IPS-15b (cell line): ENCODE results near the gene TBC1D2B.

Source experiments
- H3K27me3 ChIP-seq: one replicate; pipeline ENCODE4 v1.6.1; 2013; ENCODE audit warnings: low read length; ENCODE audit not compliant: control insufficient read depth, insufficient read depth
- H3K36me3 ChIP-seq: one replicate; pipeline ENCODE4 v1.6.1; 2013; ENCODE audit warnings: low read length; ENCODE audit not compliant: control insufficient read depth, insufficient read depth
- H3K4me1 ChIP-seq: one replicate; pipeline ENCODE4 v1.6.1; 2013; ENCODE audit warnings: mild to moderate bottlenecking, low read length; ENCODE audit not compliant: control insufficient read depth, insufficient read depth
- H3K4me3 ChIP-seq: one replicate; pipeline ENCODE4 v1.5.1; 2013; ENCODE audit warnings: low read depth, low read length
- H3K9ac ChIP-seq: one replicate; pipeline ENCODE4 v1.6.1; 2013; ENCODE audit warnings: low read depth, mild to moderate bottlenecking, low read length
- H3K9me3 ChIP-seq: one replicate; pipeline ENCODE4 v1.6.1; 2013; ENCODE audit warnings: mild to moderate bottlenecking, low read length; ENCODE audit not compliant: control insufficient read depth, insufficient read depth

TBC1D2B gene

GRCh38 chr15:78047761-78048627 lies 29.5 kb downstream of the TBC1D2B start:
- Histone ChIP-seq H3K27me3 (no peaks in the 10 kb centered on the region), H3K4me3 (no peak overlapping the region), H3K9me3 (no peaks in the 10 kb centered on the region), H3K4me1 (no peaks in the 10 kb centered on the region), H3K9ac (no peak overlapping the region), H3K36me3 (no peaks in the 10 kb centered on the region)

- Histone ChIP-seq H3K36me3 (no peaks in the 10 kb centered on the region), H3K9me3 (no peaks in the 10 kb centered on the region), H3K4me1 (no peaks in the 10 kb centered on the region), H3K9ac (no peak overlapping the region), H3K4me3 (no peak overlapping the region), H3K27me3 (no peaks in the 10 kb centered on the region)
Observed at GRCh38 chr15:78046796-78047341, 30.6 kb downstream of the TBC1D2B start.

- Histone ChIP-seq H3K27me3 (no peaks in the 10 kb centered on the region), H3K9ac (no peak overlapping the region), H3K36me3 (no peaks in the 10 kb centered on the region), H3K4me3 (no peak overlapping the region), H3K9me3 (no peaks in the 10 kb centered on the region), H3K4me1 (no peaks in the 10 kb centered on the region)
Observed at GRCh38 chr15:78045189-78045588, 32.3 kb downstream of the TBC1D2B start.

- H3K36me3 ChIP-seq: no peaks in the 10 kb centered on the region
- no peaks in the 10 kb centered on the region for H3K4me1 ChIP-seq
- no peaks in the 10 kb centered on the region for H3K9me3 ChIP-seq
- H3K4me3 ChIP-seq: no peak overlapping the region
- no peak overlapping the region for H3K9ac ChIP-seq
- no peaks in the 10 kb centered on the region for H3K27me3 ChIP-seq
Observed at GRCh38 chr15:78044407-78045155, 32.9 kb downstream of the TBC1D2B start.

- no peaks in the 10 kb centered on the region for H3K36me3 ChIP-seq
- H3K4me3 ChIP-seq: no peak overlapping the region
- no peaks in the 10 kb centered on the region for H3K27me3 ChIP-seq
- H3K9ac ChIP-seq: no peak overlapping the region
- H3K4me1 ChIP-seq: no peaks in the 10 kb centered on the region
- no peaks in the 10 kb centered on the region for H3K9me3 ChIP-seq
Observed at GRCh38 chr15:78041946-78042345, 35.6 kb downstream of the TBC1D2B start.

GRCh38 chr15:78040653-78041244 lies 36.8 kb downstream of the TBC1D2B start:
- Histone ChIP-seq H3K9ac (no peak overlapping the region), H3K4me3 (no peak overlapping the region), H3K36me3 (no peaks in the 10 kb centered on the region), H3K27me3 (no peaks in the 10 kb centered on the region), H3K9me3 (no peaks in the 10 kb centered on the region), H3K4me1 (no peaks in the 10 kb centered on the region)

- Histone ChIP-seq H3K9me3 (no peaks in the 10 kb centered on the region), H3K4me3 (no peak overlapping the region), H3K9ac (no peak overlapping the region), H3K36me3 (no peaks in the 10 kb centered on the region), H3K4me1 (no peaks in the 10 kb centered on the region), H3K27me3 (no peaks in the 10 kb centered on the region)
Observed at GRCh38 chr15:78038585-78039247, 38.8 kb downstream of the TBC1D2B start.

- no peak overlapping the region for H3K9ac ChIP-seq
- no peaks in the 10 kb centered on the region for H3K27me3 ChIP-seq
- H3K4me3 ChIP-seq: no peak overlapping the region
- H3K36me3 ChIP-seq: no peaks in the 10 kb centered on the region
- no peaks in the 10 kb centered on the region for H3K4me1 ChIP-seq
- no peaks in the 10 kb centered on the region for H3K9me3 ChIP-seq
Observed at GRCh38 chr15:78037779-78038305, 39.7 kb downstream of the TBC1D2B start.

- H3K36me3 ChIP-seq: no peaks in the 10 kb centered on the region
- H3K4me1 ChIP-seq: no peaks in the 10 kb centered on the region
- H3K9ac ChIP-seq: no peak overlapping the region
- H3K27me3 ChIP-seq: no peaks in the 10 kb centered on the region
- no peaks in the 10 kb centered on the region for H3K9me3 ChIP-seq
- no peak overlapping the region for H3K4me3 ChIP-seq
Observed at GRCh38 chr15:78037328-78037727, 40.2 kb downstream of the TBC1D2B start.

GRCh38 chr15:78035861-78036476 lies 41.5 kb downstream of the TBC1D2B start:
- no peak overlapping the region for H3K9ac ChIP-seq
- H3K27me3 ChIP-seq: no peaks in the 10 kb centered on the region
- H3K4me3 ChIP-seq: no peak overlapping the region
- H3K9me3 ChIP-seq: no peaks in the 10 kb centered on the region
- no peaks in the 10 kb centered on the region for H3K36me3 ChIP-seq
- H3K4me1 ChIP-seq: no peaks in the 10 kb centered on the region

GRCh38 chr15:78035321-78035751 lies 42.2 kb downstream of the TBC1D2B start:
- H3K36me3 ChIP-seq: no peaks in the 10 kb centered on the region
- no peaks in the 10 kb centered on the region for H3K27me3 ChIP-seq
- H3K9ac ChIP-seq: no peak overlapping the region
- no peaks in the 10 kb centered on the region for H3K4me1 ChIP-seq
- no peaks in the 10 kb centered on the region for H3K9me3 ChIP-seq
- H3K4me3 ChIP-seq: no peak overlapping the region
